GM19397 (cell line): ENCODE data around the gene HOXA7.

Experiments used
- ATAC-seq: cut with Tn5 transposase; IDR thresholded peaks from one replicate; pipeline ENCODE4 v1.9.1; 2021; ENCODE audit warnings: mild to moderate bottlenecking, moderate library complexity; ENCODE audit not compliant: unreplicated experiment

Gene HOXA7

GRCh38 chr7:27148756-27149641 lies 7.5 kb downstream of the HOXA7 start:
- ATAC-seq, result no peak

- no peak for ATAC-seq
Observed at GRCh38 chr7:27148031-27148755, 8.3 kb downstream of the HOXA7 start.

- no peak for ATAC-seq
Observed at GRCh38 chr7:27147199-27148030, 9.1 kb downstream of the HOXA7 start, which contains the start of gene HOXA6. Gene HOXA6 (minus strand): TSS chr7:27147774. CDS start chr7:27147749, 25 bp downstream.

- ATAC-seq, result no peak
Observed at GRCh38 chr7:27146491-27147198, 9.8 kb downstream of the HOXA7 start.

GRCh38 chr7:27145914-27146412 lies 10.5 kb downstream of the HOXA7 start:
- ATAC-seq, result no peak

- no peak for ATAC-seq
Observed at GRCh38 chr7:27145165-27145913, 11.1 kb downstream of the HOXA7 start.

- ATAC-seq, result no peak
Observed at GRCh38 chr7:27144781-27145164, 11.7 kb downstream of the HOXA7 start.

- ATAC-seq, result no peak
Observed at GRCh38 chr7:27143950-27144780, 12.3 kb downstream of the HOXA7 start.

GRCh38 chr7:27143023-27143949 lies 13.2 kb downstream of the HOXA7 start, which contains the start of gene HOXA5:
Gene HOXA5 (minus strand): TSS chr7:27143681. CDS start chr7:27143607, 74 bp downstream.
- no peak for ATAC-seq

- ATAC-seq, result no peak
Observed at GRCh38 chr7:27142580-27143022, 13.9 kb downstream of the HOXA7 start.

- ATAC-seq, result no peak
Observed at GRCh38 chr7:27141923-27142579, 14.4 kb downstream of the HOXA7 start.

- no peak for ATAC-seq
Observed at GRCh38 chr7:27141137-27141922, 15.1 kb downstream of the HOXA7 start.

- no peak for ATAC-seq
Observed at GRCh38 chr7:27140126-27140857, 16.2 kb downstream of the HOXA7 start.

- no peak for ATAC-seq
Observed at GRCh38 chr7:27139334-27140125, 16.9 kb downstream of the HOXA7 start.

GRCh38 chr7:27138985-27139333 lies 17.5 kb downstream of the HOXA7 start:
- no peak for ATAC-seq
